Peyer's patch (tissue), 4 donors: ENCODE results near the gene MYH13. TPM values are rescaled to one million over a fixed set of nuclear protein-coding genes. Genes with fewer than 3 reads are reported as not detected.
A peak's percentile ranks its signal among the peaks of the same experiment; 100 is the strongest.

Experiments
- DNase-seq, 3 donors: peaks; one replicate each; pipeline ENCODE4 v3.0.0-alpha.2; 2017 to 2019
- H3K27ac ChIP-seq, 4 donors: fragments of 200-600 bp; sonication (generic); one replicate each; pipeline ENCODE4 v1.5.1; 2016 to 2019
- H3K27me3 ChIP-seq, 2 donors: fragments of 200-600 bp; sonication (generic); one replicate each; pipeline ENCODE4 v1.5.1; 2019
- H3K36me3 ChIP-seq, 3 donors: fragments of 200-600 bp; sonication (generic); one replicate each; pipeline ENCODE4 v1.5.1; 2016 to 2019
- H3K4me1 ChIP-seq, 4 donors: fragments of 200-600 bp; sonication (generic); one replicate each; pipeline ENCODE4 v1.5.1; 2016 to 2019
- H3K4me3 ChIP-seq, 4 donors: fragments of 200-600 bp; sonication (generic); 1 replicate in 3 of 4; 2 replicates in 1 of 4; pipeline ENCODE4 v1.5.1; 2016 to 2019; ENCODE audit warnings: mild to moderate bottlenecking in 1 of 4
- H3K9me3 ChIP-seq, 4 donors: fragments of 200-600 bp; sonication (generic); one replicate each; pipeline ENCODE4 v1.5.1; 2016 to 2019; ENCODE audit warnings: mild to moderate bottlenecking in 1 of 4
- CTCF ChIP-seq, 6 experiments: fragments of 450-650 bp in 4 of 6; fragments of 200-600 bp in 2 of 6; sonication (generic) in 1 of 6; IDR thresholded peaks; one replicate each; pipeline ENCODE4 v1.5.1; 2017 to 2019; ENCODE audit warnings: antibody characterized with exemption in 6 of 6, mild to moderate bottlenecking in 3 of 6, moderate library complexity in 1 of 6
- POLR2A ChIP-seq, 2 donors: fragments of 450-650 bp; IDR thresholded peaks; one replicate each; pipeline ENCODE4 v1.5.1; 2017; ENCODE audit warnings: antibody characterized with exemption in 2 of 2, mild to moderate bottlenecking in 2 of 2, moderate library complexity in 2 of 2
- total RNA-seq, 4 donors: library from RNA; depleted of rRNA; stranded (reverse); fragments of >200 nt; gene quantifications; one replicate each; pipeline ENCODE4 v1.1.0, GENCODE V29; 2016

Gene MYH13
- total RNA-seq, 4 donors from 2014 or later, result 0.19 to 11.6 TPM; not detected in 2

DNA sequence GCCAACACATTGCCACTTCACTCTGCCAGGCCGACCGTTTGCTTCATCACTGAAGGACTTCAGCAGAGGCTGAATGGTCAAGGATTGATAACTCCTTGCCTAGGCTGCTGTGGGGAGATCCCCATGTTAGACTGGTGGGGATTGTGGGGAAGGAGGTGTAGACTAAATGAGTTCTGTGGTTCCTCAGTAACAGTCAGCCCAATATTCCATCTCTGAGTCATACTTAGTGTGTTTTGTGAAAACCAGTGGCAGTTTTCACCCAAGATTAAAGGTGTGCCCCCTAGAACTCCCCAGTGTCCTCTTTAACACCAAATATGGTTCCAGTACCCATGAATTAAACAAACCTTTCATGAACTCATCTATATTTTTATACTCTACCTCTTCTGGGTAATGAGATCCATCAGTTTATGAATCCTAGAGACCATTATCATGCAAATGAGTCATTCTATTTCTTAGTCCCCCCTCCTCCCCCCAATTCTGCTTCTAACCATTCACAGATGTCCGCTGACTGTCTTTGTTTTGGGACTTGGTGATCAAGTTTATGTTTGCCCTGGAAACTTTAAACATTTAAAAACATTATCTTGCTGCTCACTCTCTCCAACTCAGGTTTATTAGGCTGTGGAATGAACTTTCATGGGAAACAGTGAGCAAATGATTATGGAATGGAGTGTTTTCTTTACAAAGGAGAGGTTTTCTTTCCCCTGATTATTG is 107.6 kb downstream of the MYH13 start:
- H3K9me3 ChIP-seq, result no peaks in the 10 kb centered on the region
- no peak for TF ChIP-seq POLR2A (IDR thresholded peaks at IDR 0.05)
- TF ChIP-seq CTCF (IDR thresholded peaks at IDR 0.05), result no peak
- H3K4me3 ChIP-seq, result no peak overlapping the region
- no peaks in the 10 kb centered on the region for H3K36me3 ChIP-seq
- H3K27ac ChIP-seq, result peak overlapping the region in 1 of 4 donors; percentile 33
- no peaks in the 10 kb centered on the region for H3K27me3 ChIP-seq
- DNase-seq, result no peak
- H3K4me1 ChIP-seq, result no peaks in the 10 kb centered on the region

DNA sequence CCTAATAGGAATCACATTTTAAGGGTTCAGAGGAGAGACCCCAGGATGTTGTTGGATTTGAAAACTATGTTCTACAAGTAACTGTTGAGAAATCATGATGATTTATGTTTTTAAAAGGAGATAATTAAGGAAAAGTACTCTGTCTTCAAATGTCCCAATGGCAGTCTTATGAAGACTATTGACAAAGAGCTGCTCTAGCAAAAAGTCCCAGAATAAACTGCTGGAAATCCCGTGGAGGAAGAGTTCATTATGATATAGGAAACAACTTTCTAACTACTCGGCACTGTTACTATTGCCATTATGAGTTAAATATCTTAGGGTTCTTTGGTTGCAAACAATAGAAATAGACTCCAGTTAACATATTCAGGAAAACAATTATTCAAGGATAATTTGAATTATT is 108.8 kb downstream of the MYH13 start:
- Histone ChIP-seq H3K4me1 (no peaks in the 10 kb centered on the region), H3K9me3 (no peaks in the 10 kb centered on the region), H3K4me3 (no peak overlapping the region), H3K27ac (no peak overlapping the region), H3K27me3 (no peaks in the 10 kb centered on the region), H3K36me3 (no peaks in the 10 kb centered on the region)
- TF ChIP-seq POLR2A (IDR thresholded peaks at IDR 0.05) (no peak), CTCF (IDR thresholded peaks at IDR 0.05) (no peak)
- no peak for DNase-seq

DNA sequence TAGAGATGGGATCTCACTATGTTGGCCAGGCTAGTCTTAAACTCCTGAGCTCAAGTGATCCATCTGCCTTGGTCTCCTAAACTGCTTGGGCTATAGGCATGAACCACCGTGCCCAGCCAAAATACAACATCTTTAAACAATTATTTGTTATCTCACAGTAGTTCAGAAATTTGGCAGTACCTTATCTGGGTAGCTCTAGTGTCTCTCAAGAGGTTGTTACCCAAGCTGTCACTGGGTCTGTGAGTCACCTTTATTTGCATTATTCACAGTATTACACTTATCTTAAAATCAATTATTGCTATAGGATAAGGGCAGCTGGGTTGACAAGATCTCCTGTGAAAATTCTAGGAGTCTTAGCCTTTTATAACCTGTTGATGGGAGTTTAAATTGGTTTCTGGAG is 110.4 kb downstream of the MYH13 start:
- Histone ChIP-seq H3K4me3 (no peak overlapping the region), H3K27me3 (no peaks in the 10 kb centered on the region), H3K9me3 (no peaks in the 10 kb centered on the region), H3K27ac (no peak overlapping the region), H3K36me3 (no peaks in the 10 kb centered on the region), H3K4me1 (no peaks in the 10 kb centered on the region)
- TF ChIP-seq POLR2A (IDR thresholded peaks at IDR 0.05), result no peak
- no peak for TF ChIP-seq CTCF (IDR thresholded peaks at IDR 0.05)
- no peak for DNase-seq

DNA sequence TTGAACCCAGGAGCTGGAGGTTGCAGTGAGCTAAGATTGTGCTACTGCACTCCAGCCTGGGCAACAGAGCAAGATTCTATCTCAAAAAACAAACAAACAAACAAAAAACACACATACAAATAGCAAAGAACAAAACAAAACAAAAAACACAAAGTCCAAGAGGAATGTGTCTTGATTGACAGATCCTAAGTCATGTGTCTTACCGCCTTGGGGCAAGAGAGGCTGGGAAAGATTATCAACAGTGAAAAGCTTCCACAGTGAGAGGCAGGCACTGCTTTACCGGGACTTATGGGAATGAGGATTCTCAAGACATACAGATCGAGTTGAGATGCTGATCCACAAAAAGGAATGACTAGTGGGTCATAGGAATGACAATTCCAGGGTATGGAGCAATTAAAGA is 111.7 kb downstream of the MYH13 start:
- DNase-seq, result no peak
- Histone ChIP-seq H3K27me3 (no peaks in the 10 kb centered on the region), H3K36me3 (no peaks in the 10 kb centered on the region), H3K27ac (no peak overlapping the region), H3K4me1 (no peaks in the 10 kb centered on the region), H3K9me3 (no peaks in the 10 kb centered on the region), H3K4me3 (no peak overlapping the region)
- TF ChIP-seq CTCF (IDR thresholded peaks at IDR 0.05) (no peak), POLR2A (IDR thresholded peaks at IDR 0.05) (no peak)

GRCh38 chr17:10251212-10251948 is 121.4 kb downstream of the MYH13 start:
- DNase-seq, result no peak
- Histone ChIP-seq H3K9me3 (no peaks in the 10 kb centered on the region), H3K4me1 (no peaks in the 10 kb centered on the region), H3K27me3 (no peaks in the 10 kb centered on the region), H3K4me3 (no peak overlapping the region), H3K27ac (no peak overlapping the region), H3K36me3 (no peaks in the 10 kb centered on the region)
- no peak for TF ChIP-seq POLR2A (IDR thresholded peaks at IDR 0.05)

Other genes starting within 250 kb of the MYH13 start
- 100 to 1,000 TPM in 1 of 4 donors, 10 to 100 TPM in 2, 1 to 10 TPM in 1; 6.8 to 104 (median 27.6) TPM for gene GAS7, start 174.4 kb downstream of the MYH13 start, total RNA-seq
- gene MYH8, start 48.9 kb upstream of the MYH13 start, total RNA-seq, result not detected
- not detected for gene MYH4, start 96.6 kb upstream of the MYH13 start, total RNA-seq
- under 1 TPM in 1 of 4 donors, not detected in 3; 0.19 TPM for gene MYH1, start 145.5 kb upstream of the MYH13 start, total RNA-seq
- gene MYH2, start 176.7 kb upstream of the MYH13 start, total RNA-seq, result under 1 TPM in 1 of 4 donors, not detected in 3; 0.83 TPM